HG02852 (cell line): ENCODE data around the gene IL31RA.
"Not testable (repeated sequence)": the region's sequence is repeated elsewhere in the genome, so short reads cannot be mapped to it uniquely, and the experiment has no call there.

ENCODE experiments used
- ATAC-seq: cut with Tn5 transposase; IDR thresholded peaks from one replicate; pipeline ENCODE4 v1.9.1; 2021; ENCODE audit warnings: mild to moderate bottlenecking, moderate library complexity; ENCODE audit not compliant: unreplicated experiment

The IL31RA gene

DNA sequence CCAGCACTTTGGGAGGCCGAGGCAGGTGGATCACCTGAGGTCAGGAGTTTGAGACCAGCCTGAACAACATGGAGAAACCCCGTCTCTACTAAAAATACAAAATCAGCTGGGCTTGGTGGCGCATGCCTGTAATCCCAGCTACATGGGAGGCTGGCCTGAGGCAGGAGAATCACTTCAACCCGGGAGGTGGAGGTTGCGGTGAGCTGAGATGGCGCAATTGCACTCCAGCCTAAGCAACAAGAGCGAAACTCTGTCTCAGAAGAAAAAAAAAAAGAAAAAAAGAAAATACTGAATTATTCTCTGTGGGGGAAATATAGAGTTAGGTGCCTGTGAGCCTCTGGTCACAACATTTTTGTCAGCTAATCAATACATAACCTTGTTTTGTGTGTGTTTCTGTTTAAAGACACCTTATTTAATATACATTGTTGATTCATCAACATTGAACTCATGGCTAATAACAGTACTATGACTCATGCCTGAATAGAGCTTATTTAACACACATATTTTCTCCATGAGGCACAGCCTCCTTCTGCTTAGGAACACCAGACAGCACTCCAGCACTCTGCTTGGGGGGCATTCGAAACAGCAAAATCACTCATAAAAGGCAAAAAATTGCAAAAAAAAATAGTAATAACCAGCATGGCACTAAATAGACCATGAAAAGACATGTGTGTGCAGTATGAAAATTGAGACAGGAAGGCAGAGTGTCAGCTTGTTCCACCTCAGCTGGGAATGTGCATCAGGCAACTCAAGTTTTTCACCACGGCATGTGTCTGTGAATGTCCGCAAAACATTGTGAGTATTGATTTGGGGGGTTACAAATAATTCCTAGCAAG, at the start of gene IL31RA:
Gene IL31RA (plus strand): TSS at position 519 of the 836 bp plus-strand sequence. CDS start 214 bp downstream, at position 733.
- ATAC-seq = no peak

DNA sequence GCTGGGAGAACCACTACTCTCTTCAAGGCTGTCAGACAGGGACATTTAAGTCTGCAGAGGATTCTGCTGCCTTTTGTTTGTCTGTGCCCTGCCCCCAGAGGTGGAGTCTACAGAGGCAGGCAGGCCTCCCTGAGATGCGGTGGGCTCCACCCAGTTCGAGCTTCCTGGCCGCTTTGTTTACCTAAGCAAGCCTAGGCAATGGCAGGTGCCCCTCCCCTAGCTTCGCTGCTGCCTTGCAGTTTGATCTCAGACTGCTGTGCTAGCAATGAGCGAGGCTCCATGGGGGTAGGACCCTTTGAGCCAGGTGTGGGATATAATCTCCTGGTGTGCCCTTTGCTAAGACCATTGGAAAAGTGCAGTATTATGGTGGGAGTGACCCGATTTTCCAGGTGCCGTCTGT, 42.3 kb upstream of the IL31RA start:
- not testable (repeated sequence) for ATAC-seq

DNA sequence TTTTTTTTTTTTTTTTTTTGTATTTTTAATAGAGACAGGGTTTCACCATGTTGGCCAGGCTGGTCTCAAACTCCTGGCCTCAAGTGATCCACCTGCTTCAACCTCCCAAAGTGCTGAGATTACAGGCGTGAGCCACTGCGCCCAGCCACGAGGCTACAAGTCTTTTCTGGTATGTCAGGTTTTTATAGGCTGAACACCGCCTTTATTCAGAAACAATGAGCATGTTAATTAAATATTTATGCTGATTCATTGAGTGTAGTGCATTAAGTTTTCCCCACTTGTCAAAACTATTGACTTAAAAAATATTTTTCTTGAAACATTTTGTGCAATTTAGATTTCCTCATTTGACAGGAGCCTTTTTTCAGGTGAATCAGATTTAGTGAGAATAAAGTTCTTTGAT, 35.2 kb upstream of the IL31RA start:
- not testable (repeated sequence) for ATAC-seq

DNA sequence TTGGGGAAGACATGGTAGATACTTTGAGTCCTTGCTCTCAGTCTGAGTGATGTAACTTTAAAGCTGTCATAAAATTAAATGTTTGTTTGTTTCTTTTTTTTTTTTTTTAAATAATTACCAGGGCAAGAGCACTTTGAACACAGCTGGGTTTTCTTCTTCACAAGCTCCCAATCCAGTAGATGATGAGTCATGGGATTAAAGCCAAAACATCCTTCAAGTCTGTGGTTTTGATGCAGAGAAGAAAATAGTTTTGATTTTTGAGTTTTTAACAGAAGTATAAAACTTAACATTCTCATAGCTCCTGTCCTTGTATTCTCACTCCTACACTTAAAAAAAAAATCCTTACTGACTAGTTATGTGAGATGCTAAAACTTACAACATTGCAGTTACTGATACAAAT, 34.8 kb upstream of the IL31RA start:
- no peak for ATAC-seq

DNA sequence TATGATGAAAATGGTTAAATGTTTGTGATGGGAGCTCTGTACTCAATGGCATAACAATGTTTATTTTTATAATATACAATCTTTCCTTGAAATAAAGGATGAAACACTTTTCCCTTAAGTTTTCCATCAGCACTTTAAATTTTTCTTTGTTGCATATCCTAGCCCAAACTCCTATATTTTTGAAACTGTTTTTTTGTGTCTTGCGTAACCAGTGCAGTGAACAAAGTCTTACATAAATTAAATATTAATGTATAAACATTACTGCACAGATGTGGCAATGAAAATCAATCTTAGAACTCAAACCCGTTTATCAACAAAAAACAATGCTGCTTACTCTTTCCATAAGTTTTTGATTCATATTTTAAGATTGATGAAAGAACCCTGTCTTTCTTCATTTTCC, 34.1 kb upstream of the IL31RA start:
- no peak for ATAC-seq

DNA sequence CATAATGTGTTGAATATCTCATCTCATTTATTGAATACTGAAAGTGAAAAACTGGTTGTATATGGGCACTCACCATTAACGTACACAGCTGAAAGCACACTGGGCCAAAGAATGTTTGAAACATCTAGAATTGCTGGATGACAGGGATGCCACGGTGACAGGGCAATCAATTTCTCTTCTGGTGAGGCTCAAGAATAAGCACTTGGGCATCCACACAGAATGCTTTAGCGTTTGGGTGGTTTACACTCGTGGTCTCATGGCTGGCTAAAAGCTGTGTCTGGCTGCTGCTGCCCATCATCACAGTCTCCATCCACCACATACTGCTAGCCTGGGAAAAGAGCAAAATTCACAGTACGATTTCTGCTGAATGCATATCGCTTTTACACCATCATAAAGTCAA, 30.7 kb upstream of the IL31RA start:
- ATAC-seq = no peak

DNA sequence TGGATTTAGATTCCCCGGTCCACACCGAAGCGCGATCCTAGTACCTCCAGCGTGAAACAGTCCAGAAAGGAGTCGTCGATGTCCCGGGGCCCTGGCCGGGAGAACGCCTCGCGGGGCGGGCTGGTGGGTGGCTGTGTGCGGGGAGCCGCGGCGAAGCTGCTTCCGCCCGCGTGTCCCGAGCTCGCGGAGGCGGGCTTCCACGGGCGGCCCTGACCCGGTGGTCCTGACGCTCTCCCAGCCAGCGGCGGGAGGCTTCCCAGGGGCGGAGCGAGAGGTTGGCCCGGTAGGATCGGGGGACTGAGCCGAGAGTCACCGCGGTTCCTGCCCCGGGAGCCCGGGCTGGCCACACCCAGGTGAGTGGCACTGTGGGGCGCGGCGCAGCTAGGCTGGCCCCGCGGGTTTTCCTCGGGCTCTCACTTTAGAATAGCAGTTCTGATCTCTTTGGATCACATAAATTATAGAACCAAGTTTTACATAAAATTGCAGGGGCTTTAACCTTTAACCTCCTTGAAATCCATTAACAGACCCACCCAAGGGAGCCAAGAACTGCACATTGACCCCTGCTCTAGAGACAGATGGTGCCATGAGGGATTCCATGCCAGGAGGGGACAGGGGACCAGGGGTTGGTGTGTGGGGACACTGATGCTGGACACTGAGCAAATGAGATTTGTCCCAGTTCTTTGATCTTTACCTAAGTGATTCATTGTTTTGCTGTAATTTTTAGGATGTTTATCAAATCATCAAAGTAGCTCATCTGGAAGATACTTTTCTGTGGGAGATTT, 29.2 kb upstream of the IL31RA start:
- ATAC-seq = no peak

DNA sequence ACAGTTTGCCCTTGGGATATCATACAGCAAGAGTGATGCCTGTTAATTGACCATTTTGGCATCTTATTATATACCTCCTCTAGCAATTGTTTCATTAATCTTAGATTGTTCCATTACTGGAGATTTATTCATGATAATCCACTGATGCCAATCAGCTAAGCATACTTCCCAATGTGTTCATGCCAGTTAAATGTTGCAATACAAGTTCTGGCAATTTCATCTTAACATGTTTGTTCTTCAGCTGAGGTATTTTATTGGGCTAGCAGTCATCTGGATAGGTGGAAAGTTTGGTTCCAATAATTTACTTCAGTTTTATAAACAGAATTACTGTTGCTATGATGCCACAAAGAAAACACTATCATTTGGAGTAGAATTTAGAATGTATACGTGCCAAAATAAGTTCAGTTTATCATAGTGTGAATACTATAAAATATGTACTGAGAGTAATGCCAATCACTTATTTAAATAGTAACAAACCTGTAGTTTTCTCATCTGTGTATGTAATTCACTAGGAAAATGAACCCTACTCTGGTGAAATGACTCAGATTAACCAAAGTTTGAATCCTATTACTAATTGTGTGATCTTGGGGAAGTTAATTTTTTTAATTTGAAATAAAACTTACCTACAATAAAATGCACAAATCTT, 27.9 kb upstream of the IL31RA start:
- ATAC-seq = no peak

DNA sequence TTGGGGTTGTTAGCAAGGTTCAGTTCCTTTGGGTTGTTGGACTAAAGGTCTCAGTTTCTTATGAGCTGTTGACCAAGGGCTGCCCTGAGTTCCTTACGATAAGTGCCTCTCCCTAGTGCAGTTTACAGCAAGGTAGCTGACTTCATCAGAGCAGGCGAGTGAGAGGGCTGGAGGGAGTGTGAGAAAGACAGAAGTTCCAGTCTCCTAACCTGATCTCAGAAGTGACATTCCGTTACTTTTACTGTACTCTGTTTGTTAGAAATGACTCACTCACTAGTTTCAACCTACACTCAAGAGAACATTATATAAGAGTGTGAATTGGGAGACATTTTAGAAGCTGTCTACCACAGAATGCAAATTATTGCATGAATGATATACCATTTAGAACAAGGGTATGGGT, 21.2 kb upstream of the IL31RA start:
- ATAC-seq = no peak

DNA sequence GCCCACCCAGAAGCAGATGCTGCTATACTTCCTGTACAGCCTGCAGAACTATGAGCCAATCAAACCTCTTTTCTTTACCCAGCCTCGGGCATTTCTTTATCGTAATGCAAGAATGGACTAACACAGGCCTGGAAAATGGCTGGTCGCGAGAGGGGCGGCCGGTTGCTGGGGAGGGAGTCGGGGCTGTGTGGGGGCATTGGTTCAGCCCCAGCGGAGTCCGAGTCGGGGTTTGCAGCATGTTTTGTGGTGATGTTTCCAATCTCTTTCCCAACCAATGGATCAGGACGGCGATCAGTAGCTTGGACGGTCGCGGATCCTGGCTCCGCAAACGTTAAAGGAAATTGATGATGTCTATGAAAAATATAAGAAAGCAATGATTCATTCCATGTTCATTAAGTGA, 18.7 kb upstream of the IL31RA start:
- ATAC-seq = no peak

DNA sequence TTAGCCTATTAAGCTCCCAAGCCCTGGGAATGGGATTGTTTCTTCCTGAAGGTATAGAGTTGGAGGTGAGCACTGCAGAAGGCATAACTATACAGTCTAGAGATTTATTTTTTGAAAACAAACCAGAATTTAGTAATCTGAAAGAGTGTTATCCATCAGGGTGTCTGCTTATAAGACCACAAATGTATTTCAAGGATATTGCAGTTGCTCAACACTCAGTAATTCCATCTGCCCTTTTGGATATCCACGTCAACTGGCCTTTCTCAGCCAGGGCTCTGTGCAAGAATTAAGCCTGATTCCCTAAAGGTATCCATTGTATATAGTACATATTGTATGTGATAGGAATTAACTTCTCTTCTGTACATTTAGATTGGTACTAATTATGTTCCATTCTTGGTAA, 15.0 kb upstream of the IL31RA start:
- no peak for ATAC-seq

DNA sequence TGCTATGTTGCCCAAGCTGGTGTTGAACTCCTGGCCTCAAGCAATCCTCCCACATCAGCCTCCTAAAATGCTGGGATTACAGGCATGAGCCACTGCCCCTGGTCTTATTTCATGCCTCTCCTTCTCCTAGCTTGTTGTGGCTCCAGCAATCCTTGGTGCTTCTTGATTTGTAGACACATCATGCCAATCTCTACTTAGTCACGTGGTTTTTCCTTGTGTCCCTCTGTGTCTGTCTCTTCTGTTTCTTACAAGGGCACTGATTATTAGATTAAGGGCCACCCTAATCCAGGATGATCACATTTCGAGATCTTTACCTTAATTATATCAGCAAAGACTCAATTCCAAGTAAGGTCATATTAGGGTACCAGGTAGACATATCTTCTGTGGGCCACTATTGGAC, 9.2 kb upstream of the IL31RA start:
- ATAC-seq = no peak

DNA sequence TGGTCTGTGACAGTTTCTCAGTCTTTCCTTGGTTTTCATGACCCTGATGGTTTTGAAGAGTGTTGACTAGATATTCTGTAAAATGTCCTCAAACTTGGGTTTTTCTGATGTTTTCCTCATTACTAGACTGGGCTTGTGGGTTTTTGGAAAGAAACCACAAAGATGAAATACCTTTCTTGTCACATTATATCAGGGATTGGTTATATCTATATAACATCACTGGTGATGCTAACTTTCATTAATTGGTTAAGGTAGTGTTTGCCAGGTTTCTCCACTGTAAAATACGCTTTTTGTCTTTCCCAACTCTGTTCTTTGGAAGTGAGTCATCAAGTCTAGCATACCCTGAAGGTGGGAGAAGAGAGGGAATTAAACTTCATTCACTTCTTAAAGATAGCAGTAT, 3.3 kb upstream of the IL31RA start:
- ATAC-seq = no peak

DNA sequence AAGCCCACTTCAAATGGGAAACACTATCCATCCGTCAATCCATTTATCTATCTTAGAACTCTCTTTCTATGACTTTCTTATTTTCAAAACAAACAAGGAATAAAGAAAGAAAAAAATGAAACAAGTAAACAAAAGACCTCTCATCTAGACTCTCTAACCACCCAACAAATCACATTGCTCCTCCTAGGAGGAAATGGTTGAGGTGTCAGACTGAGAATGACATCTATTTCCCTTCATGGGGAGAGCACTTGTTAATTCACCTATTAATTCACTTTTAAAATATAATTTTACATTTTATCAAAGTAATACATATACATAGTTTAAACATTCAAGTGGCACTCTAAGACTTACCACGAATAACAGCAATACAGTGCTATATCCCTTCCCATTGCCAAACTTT, 2.4 kb upstream of the IL31RA start:
- ATAC-seq = no peak

DNA sequence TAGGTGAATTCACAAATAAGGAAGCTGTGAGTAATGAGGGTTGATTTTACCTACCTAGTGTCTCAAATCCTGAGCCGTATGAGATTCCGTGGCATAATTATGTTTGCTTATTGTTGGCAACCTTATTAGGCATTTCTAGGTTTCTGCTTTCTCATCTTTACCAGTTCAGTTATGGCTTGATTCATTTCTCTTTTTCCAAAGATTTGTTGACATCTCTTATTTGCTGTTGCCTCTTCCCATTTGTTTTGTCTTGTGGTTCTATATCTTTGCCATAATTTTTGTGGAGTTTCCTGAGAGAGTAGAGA, 470 bp downstream of the IL31RA start:
- ATAC-seq = no peak

DNA sequence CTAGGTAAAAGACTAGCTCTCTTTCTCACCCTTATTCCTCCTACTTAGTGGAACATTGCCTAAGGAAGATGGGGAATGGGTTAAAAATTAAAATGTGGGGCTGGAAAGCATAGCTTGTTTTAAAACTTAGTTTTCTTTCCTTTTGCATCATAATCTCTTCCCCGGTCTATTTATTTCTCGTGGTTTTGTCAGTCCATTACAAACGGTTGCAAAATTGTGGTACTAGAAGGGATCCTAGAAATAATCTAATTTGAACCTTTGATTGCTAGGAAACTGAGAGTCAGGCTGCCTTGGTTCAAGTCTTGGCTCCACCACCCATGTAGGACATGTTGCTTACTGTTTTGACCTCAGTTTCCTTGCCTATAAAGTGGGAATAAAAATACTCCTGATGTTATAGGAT, 1.3 kb downstream of the IL31RA start:
- no peak for ATAC-seq

DNA sequence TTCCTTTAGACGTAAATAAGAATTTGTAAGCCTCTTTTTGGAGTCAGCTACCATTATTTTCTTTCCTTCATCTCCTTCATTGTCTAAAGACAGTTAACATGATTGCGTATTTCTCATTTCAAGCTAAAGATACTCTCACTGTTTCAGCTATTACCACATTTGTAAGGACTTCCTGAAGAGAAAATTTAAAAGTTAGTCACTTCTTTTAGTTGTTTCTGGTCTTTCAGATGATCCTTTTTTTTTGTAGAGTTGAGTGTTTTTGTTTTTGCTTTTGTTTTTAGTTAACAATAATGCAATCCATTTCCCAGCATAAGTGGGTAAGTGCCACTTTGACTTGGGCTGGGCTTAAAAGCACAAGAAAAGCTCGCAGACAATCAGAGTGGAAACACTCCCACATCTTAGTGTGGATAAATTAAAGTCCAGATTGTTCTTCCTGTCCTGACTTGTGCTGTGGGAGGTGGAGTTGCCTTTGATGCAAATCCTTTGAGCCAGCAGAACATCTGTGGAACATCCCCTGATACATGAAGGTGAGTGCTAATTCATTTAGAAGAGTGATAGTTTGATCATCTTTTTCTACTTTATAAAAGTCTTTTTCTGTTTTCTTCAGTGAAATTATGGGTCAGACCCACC, 2.0 kb downstream of the IL31RA start:
- ATAC-seq = no peak

DNA sequence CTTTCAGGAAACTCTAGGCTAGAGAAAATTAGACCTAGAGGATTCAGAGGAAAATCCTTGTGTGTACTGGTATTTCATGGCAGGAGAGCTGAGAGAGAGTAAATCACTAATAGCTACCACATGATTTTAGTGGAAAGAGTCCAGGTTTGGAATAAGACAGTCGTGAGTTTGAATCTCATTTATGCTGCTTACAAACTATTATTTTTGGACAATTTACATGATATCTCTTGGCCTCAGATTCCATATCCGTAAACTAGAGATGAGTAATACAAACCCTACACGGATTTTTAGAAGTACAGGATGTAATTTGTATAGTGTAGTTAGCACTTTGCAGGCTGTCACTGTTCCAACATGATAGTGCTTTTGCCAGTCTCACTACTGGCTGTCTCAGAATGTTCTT, 2.7 kb downstream of the IL31RA start:
- no peak for ATAC-seq

DNA sequence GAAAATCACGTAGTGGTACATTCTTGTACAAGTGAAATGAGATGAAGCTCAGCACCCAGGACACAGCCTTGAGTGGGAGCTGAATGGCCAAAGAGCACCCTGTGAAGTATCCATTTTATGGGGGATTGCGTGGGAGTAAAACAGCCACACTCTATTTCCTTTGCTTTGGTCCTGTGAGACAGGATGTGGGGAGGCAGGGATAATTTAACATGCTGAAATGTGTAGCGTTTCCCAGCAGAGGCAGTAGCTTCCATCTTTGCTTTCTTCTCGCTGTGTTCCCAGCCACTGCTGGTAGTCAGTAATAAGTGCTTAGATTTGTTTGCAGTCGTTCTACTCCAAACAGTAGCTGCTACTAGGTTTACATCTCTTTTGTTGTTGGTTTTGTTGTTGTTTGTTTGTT, 4.4 kb downstream of the IL31RA start:
- no peak for ATAC-seq

DNA sequence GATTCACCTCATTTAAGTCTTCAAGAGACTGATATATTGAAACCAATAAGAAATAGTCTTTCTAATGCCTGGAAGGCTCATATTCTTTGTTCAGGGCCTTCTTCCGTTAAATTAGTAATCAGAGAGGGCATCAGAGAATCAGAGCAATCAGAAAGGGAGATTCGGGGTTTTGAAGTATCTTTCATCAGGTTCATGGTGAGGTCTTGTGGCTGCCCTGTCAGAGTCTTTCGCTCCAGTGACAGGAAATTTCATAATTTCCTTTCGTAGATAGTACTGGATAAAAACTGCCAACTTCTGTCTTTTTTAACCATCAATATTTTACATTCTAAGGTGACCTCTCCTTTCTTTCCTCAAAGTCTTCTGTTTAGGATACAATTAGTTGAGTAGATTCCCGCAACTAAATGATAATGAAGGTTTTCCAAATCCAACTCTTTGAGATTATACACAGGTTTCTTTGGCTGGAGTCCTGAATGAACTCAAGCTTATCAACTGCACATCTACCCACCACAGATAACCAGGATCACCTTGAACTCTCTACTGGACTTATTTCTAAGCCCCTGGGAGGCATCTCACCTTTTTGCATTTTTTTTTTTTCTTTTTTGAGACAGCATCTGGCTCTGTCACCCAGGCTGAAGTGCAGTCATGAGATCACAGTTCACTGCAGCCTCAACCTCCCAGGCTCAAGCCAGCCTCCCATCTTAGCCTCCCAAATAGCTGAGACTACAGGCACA, 5.5 kb downstream of the IL31RA start:
- no peak for ATAC-seq

DNA sequence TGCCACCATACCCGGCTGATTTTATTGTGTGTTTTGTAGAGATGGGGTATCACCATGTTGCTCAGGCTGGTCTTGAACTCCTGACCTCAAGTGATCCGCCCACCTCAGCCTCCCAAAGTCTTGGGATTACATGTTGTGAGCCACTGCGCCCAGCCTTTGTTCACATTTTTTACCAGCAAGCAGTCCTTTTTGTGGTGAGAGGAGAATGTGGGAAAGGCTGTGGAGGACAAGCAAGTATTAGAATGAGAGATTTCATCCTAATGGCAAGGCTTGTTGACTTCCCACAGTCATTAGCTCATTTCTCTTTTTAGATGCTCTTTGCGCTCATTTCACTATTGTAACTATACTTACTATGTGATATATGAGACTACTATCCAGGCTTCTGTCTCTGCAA, 6.1 kb downstream of the IL31RA start:
- no peak for ATAC-seq
